Subcutaneous abdominal adipose tissue (tissue), 5 donors: Measurements from ENCODE around the gene GRM5.

Source experiments
- H3K27ac ChIP-seq: one replicate; pipeline ENCODE4 v1.7.0; 2013; ENCODE audit warnings: low read depth, mild to moderate bottlenecking, inconsistent platforms, low read length, moderate library complexity
- H3K27me3 ChIP-seq, 5 donors: one replicate each; pipeline ENCODE4 v1.7.0; 2013; ENCODE audit warnings: low read length in 5 of 5, inconsistent platforms in 1 of 5; ENCODE audit not compliant: control insufficient read depth in 5 of 5, insufficient read depth in 4 of 5
- H3K36me3 ChIP-seq, 5 donors: one replicate each; pipeline ENCODE4 v1.7.0; 2013; ENCODE audit warnings: low read length in 5 of 5; ENCODE audit not compliant: control insufficient read depth in 5 of 5, insufficient read depth in 5 of 5
- H3K4me1 ChIP-seq, 5 donors: one replicate each; pipeline ENCODE4 v1.7.0; 2013; ENCODE audit warnings: low read length in 5 of 5, mild to moderate bottlenecking in 3 of 5, moderate library complexity in 1 of 5; ENCODE audit not compliant: control insufficient read depth in 5 of 5, insufficient read depth in 5 of 5
- H3K4me3 ChIP-seq, 5 donors: one replicate each; pipeline ENCODE4 v1.7.0; 2013; ENCODE audit warnings: low read length in 5 of 5, low read depth in 1 of 5
- H3K9ac ChIP-seq, 5 donors: one replicate each; pipeline ENCODE4 v1.7.0; 2013; ENCODE audit warnings: low read length in 5 of 5, mild to moderate bottlenecking in 4 of 5, moderate library complexity in 3 of 5
- H3K9me3 ChIP-seq, 5 donors: one replicate each; pipeline ENCODE4 v1.7.0; 2013; ENCODE audit warnings: low read length in 5 of 5; ENCODE audit not compliant: control insufficient read depth in 5 of 5
- donor health status: healthy.
- donor health status: healthy.
- donor health status: healthy.
- donor health status: healthy.
- donor health status: healthy.

GRM5 gene

DNA sequence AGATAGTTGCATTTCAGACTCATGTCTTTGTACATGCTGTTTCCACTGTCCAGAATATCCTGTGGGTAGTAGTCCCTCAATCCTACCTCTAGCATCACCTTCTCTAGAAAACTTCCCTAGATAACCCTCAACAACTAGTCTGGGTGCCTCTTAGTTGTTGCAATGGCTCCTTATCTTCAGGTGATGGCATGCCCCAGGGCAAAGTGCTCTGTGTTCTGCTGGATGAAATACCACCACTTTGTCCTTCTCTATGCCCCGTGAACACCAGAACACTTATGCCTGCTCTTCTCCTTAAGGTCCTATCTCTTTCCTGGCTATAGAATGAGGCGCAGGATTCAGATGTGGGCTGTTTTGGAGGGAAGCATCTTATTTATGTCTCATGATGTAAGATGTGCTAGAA lies 569.9 kb downstream of the GRM5 start:
- no peak overlapping the region for H3K9ac ChIP-seq
- H3K36me3 ChIP-seq: no peaks in the 10 kb centered on the region
- no peaks in the 10 kb centered on the region for H3K27me3 ChIP-seq
- no peak overlapping the region for H3K4me3 ChIP-seq
- H3K27ac ChIP-seq: no peak overlapping the region
- H3K9me3 ChIP-seq: peaks cover 0 to 2% (median 0%) of the 10 kb centered on the region in 5 donors
- no peaks in the 10 kb centered on the region for H3K4me1 ChIP-seq

- peaks cover 0 to 2% (median 0%) of the 10 kb centered on the region in 5 donors for H3K9me3 ChIP-seq
- H3K9ac ChIP-seq: no peak overlapping the region
- H3K4me1 ChIP-seq: no peaks in the 10 kb centered on the region
- H3K36me3 ChIP-seq: no peaks in the 10 kb centered on the region
- H3K27ac ChIP-seq: no peak overlapping the region
- no peak overlapping the region for H3K4me3 ChIP-seq
- H3K27me3 ChIP-seq: no peaks in the 10 kb centered on the region
These were observed 570.9 kb downstream of the GRM5 start for GRCh38 chr11:88494848-88495247.

GRCh38 chr11:88491674-88492073 lies 574.1 kb downstream of the GRM5 start:
- no peaks in the 10 kb centered on the region for H3K36me3 ChIP-seq
- no peak overlapping the region for H3K4me3 ChIP-seq
- no peak overlapping the region for H3K27ac ChIP-seq
- no peaks in the 10 kb centered on the region for H3K27me3 ChIP-seq
- H3K4me1 ChIP-seq: no peaks in the 10 kb centered on the region
- H3K9ac ChIP-seq: no peak overlapping the region
- peaks cover 0 to 2% (median 0%) of the 10 kb centered on the region in 5 donors for H3K9me3 ChIP-seq

DNA sequence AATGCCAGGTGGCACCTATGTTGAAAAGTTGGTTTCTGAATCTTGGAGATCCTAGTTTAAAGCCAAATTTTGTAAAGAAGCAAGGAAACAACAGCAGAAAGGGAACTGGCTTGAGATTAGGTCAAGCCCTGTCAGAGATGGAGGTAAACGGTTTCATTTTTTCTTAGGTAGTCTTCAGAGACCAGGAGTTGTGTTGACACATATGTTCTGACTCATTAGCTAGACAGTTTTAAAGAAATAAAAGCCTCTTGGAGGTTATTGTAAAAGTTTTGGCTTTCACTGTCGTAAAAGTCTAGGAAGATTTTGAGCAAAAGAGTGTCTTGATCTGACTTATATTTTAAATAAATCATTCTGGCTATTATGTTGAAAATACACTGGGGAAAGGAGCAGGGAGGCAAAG lies 576.8 kb downstream of the GRM5 start:
- Histone ChIP-seq H3K4me1 (no peaks in the 10 kb centered on the region), H3K9me3 (peaks cover 0 to 2% (median 0%) of the 10 kb centered on the region in 5 donors), H3K9ac (no peak overlapping the region), H3K36me3 (no peaks in the 10 kb centered on the region), H3K27me3 (no peaks in the 10 kb centered on the region), H3K4me3 (no peak overlapping the region), H3K27ac (no peak overlapping the region)

DNA sequence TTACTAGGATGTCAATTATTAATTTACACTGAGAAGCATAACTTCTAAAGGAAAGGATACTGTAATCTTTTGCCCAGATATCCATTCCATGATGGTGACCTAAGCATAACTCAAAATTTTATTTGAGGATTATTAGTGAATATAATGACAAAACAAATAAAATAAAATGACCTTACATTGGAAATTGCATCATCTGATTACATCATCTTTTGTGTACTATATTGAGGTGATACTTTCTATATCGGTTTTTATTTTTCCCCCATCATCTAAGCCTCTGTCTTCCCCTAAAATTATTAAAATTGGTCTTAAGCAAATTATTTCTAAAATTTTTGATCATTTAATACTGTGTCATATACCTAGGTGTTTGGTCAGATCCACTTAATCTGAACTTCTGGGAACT lies 578.1 kb downstream of the GRM5 start:
- H3K9ac ChIP-seq: no peak overlapping the region
- no peaks in the 10 kb centered on the region for H3K4me1 ChIP-seq
- H3K27ac ChIP-seq: no peak overlapping the region
- H3K27me3 ChIP-seq: no peaks in the 10 kb centered on the region
- H3K36me3 ChIP-seq: no peaks in the 10 kb centered on the region
- H3K9me3 ChIP-seq: peaks cover 0 to 2% (median 0%) of the 10 kb centered on the region in 5 donors
- H3K4me3 ChIP-seq: no peak overlapping the region

DNA sequence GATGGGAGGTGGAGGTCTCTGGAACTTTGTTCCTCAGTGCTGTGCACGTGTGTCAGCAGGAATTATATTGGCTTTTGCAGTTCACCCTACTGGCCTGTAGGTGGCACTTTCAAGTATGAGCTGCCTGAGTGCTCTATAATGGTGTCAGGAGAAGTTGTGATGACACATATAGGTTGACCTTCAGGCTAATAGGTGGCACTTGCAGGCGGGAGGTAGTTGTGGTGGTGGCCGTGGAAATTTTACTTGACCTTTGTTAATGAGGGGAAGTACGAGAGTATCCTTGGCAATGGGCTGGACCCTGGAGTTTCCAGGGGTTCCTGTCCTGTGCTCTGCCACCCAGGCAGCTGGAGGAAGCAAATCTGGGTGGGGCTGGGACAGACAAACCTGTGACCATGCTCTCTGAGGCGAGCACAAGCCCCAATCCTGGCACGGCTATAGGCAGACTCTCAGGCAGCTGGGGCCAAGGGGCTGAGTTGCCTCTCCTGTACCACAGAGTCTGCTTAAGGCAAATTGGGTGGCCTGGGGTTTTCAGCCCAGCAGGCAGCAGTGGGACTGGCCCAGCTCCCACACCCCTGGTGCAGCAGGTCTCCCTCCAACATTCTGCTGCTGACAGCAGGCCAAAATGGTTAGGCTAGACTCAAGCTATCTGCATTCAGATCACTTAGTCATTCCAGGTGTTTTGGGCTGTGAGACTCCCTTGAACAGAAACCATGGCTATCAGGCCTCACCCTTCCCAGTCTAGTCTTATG lies 580.7 kb downstream of the GRM5 start:
- no peak overlapping the region for H3K9ac ChIP-seq
- no peak overlapping the region for H3K27ac ChIP-seq
- H3K4me3 ChIP-seq: no peak overlapping the region
- no peaks in the 10 kb centered on the region for H3K9me3 ChIP-seq
- H3K27me3 ChIP-seq: no peaks in the 10 kb centered on the region
- H3K36me3 ChIP-seq: no peaks in the 10 kb centered on the region
- H3K4me1 ChIP-seq: peaks cover 0 to 8% (median under 1%) of the 10 kb centered on the region in 5 donors

- H3K27me3 ChIP-seq: no peaks in the 10 kb centered on the region
- no peak overlapping the region for H3K4me3 ChIP-seq
- peaks cover 0 to 29% (median 8%) of the 10 kb centered on the region in 5 donors for H3K4me1 ChIP-seq
- H3K9me3 ChIP-seq: no peaks in the 10 kb centered on the region
- H3K9ac ChIP-seq: no peak overlapping the region
- no peak overlapping the region for H3K27ac ChIP-seq
- no peaks in the 10 kb centered on the region for H3K36me3 ChIP-seq
These were observed 582.9 kb downstream of the GRM5 start for GRCh38 chr11:88482871-88483301.

- H3K9ac ChIP-seq: no peak overlapping the region
- peaks cover 0 to 42% (median 13%) of the 10 kb centered on the region in 5 donors for H3K4me1 ChIP-seq
- H3K9me3 ChIP-seq: no peaks in the 10 kb centered on the region
- no peak overlapping the region for H3K27ac ChIP-seq
- H3K36me3 ChIP-seq: no peaks in the 10 kb centered on the region
- H3K27me3 ChIP-seq: no peaks in the 10 kb centered on the region
- H3K4me3 ChIP-seq: no peak overlapping the region
These were observed 585.6 kb downstream of the GRM5 start for GRCh38 chr11:88480223-88480622.

GRCh38 chr11:88478136-88478815 lies 587.5 kb downstream of the GRM5 start:
- H3K36me3 ChIP-seq: no peaks in the 10 kb centered on the region
- H3K4me3 ChIP-seq: no peak overlapping the region
- no peaks in the 10 kb centered on the region for H3K9me3 ChIP-seq
- no peaks in the 10 kb centered on the region for H3K27me3 ChIP-seq
- H3K9ac ChIP-seq: no peak overlapping the region
- H3K27ac ChIP-seq: no peak overlapping the region
- H3K4me1 ChIP-seq: peaks cover 0 to 42% (median 13%) of the 10 kb centered on the region in 5 donors

DNA sequence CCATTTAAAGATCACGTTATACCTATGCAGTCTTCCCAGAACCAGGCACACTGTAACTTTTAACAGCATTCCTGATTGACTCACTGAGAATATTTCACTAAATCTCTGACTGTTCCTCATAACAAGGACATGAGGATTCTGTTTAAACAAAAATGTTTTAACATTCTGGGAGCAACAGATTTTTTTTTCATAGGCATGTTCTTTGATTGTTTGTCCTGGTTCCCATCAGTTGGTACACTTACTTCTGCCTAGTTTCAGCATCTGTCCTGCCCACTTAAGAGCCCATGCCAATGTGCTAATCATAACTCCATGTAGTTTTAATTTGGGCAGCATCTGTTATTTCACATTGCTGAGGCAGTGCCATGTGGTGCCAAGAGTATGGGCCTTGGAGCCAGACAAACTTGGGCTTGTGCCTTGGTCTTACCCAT lies 589.8 kb downstream of the GRM5 start:
- Histone ChIP-seq H3K27ac (no peak overlapping the region), H3K27me3 (no peaks in the 10 kb centered on the region), H3K9ac (no peak overlapping the region), H3K4me3 (no peak overlapping the region), H3K36me3 (no peaks in the 10 kb centered on the region), H3K4me1 (peaks cover 0 to 42% (median 13%) of the 10 kb centered on the region in 5 donors), H3K9me3 (no peaks in the 10 kb centered on the region)
